ENCODE data around the gene RUNX2.

GRCh38 chr6:45488889-45489288 is 160.8 kb downstream of the RUNX2 start:
- TF ChIP-seq, protein P1, sequence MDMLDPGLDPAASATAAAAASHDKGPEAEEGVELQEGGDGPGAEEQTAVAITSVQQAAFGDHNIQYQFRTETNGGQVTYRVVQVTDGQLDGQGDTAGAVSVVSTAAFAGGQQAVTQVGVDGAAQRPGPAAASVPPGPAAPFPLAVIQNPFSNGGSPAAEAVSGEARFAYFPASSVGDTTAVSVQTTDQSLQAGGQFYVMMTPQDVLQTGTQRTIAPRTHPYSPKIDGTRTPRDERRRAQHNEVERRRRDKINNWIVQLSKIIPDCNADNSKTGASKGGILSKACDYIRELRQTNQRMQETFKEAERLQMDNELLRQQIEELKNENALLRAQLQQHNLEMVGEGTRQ (IDR thresholded peaks at IDR 0.05; ENCODE audit: borderline replicate concordance, low read depth, low read length) = no peak
- no peak for TF ChIP-seq NBN (IDR thresholded peaks at IDR 0.05)
